Psoas muscle (tissue), 8 donors: ENCODE results near the gene SLC22A3. TPM values are rescaled to one million over a fixed set of nuclear protein-coding genes. Genes with fewer than 3 reads are reported as not detected.

ENCODE experiments used
- ATAC-seq, 4 donors: fragments of 200-7000 bp; cut with Tn5 transposase; one replicate each; pipeline ENCODE4 v1.9.1; 2020; ENCODE audit warnings: moderate library complexity in 3 of 4, mild to moderate bottlenecking in 2 of 4
- DNase-seq, 2 donors: peaks; one replicate each; pipeline ENCODE4 v3.0.0-alpha.2; 2020
- H3K27ac ChIP-seq: fragments of 200-600 bp; one replicate; pipeline ENCODE4 v1.8.0; 2022
- H3K27me3 ChIP-seq, 3 donors: fragments of 200-600 bp in 1 of 3; one replicate each; pipeline versions ENCODE4 v1.6.1 to v1.8.0; 2013 to 2022; ENCODE audit warnings: low read length in 2 of 3, mild to moderate bottlenecking in 2 of 3, moderate library complexity in 1 of 3; ENCODE audit not compliant: insufficient read depth in 3 of 3
- H3K36me3 ChIP-seq, 2 donors: fragments of 200-600 bp in 1 of 2; one replicate each; pipeline versions ENCODE4 v1.6.1 to v1.8.0; 2013 to 2022; ENCODE audit warnings: low read depth in 1 of 2, mild to moderate bottlenecking in 1 of 2, moderate library complexity in 1 of 2; ENCODE audit not compliant: insufficient read depth in 1 of 2
- H3K4me1 ChIP-seq: fragments of 200-600 bp; one replicate; pipeline ENCODE4 v1.8.0; 2022
- H3K4me3 ChIP-seq: fragments of 200-600 bp; one replicate; pipeline ENCODE4 v1.8.0; 2022; ENCODE audit warnings: mild to moderate bottlenecking
- H3K9me3 ChIP-seq: fragments of 200-600 bp; one replicate; pipeline ENCODE4 v1.8.0; 2022
- WGBS, 3 donors: extraction: QIAGEN DNeasy Blood & Tissue Kit; methylation state at CpG; one replicate each; pipeline versions ENCODE4 v1.1.6 to v1.1.7; 2013; 5-methylcytosine and 5-hydroxymethylcytosine counted together
- intact Hi-C, 2 donors: fragments of 100-400 bp; cut with DNase I; formaldehyde crosslinking; loops; one replicate each; pipeline versions ENCODE4 v1.11.0 to v1.14.2; 2022
- polyA plus RNA-seq, 3 donors: library from polyadenylated mRNA; stranded (reverse); fragments of 200-250 nt; gene quantifications; one replicate each; pipeline ENCODE4 v1.2.3, GENCODE V29; 2013
- total RNA-seq, 4 donors: library from RNA; stranded (reverse); fragmentation: NEBNext Ultra II Directional in 2 of 4; extraction: Animal tissue kit (Norgen Biotek cat#: 25700) in 2 of 4; gene quantifications; one replicate each; pipeline versions ENCODE4 v1.2.1 to v1.2.4, GENCODE V29; 2021 to 2023
- TF ChIP-seq, protein P1 (sequence below): fragments of 200-600 bp; IDR thresholded peaks from one replicate; pipeline ENCODE4 v1.8.0; 2022; ENCODE audit warnings: antibody characterized with exemption
- donor health status: healthy with polysubstance abuse.
- donor health status: DM: no; HTN: no; CAD: no; lungs with moderate emphysema.
- donor health status: Bipolar disorder and iron deficiency.
- donor health status: healthy.
- donor health status: DM: yes; HTN: yes; CAD: no.
- donor health status: DM: no; HTN: no; CAD: no.
- donor health status: DM: no; HTN: no; CAD: no.
- donor health status: DM: yes; HTN: yes; CAD: no.

Gene SLC22A3
- total and polyA plus RNA-seq, 7 donors: 43.7 to 121 (median 49.5) TPM

DNA sequence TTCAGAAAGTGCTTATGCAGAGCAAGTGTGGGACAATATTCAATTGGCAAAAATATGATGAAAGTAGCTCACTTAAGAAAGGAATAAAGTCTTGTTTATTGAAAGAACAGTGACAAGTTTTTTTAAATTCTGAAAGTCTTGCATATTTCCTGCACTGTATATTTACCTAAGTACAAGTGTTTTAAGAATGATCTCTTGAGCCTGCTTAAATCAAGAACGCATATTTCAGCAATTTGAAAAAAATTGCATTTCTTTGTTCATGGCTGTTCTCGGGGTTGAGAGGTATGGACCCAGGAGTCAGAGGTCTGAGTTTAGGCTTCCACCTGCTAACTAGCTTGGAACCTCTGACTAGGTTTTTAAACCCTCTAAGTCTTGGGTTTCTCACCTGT, 27.4 kb downstream of the SLC22A3 start:
- intact Hi-C loops: no loop called here
- Histone ChIP-seq H3K9me3 (no peaks in the 10 kb centered on the region), H3K4me3 (no peak overlapping the region), H3K27me3 (no peaks in the 10 kb centered on the region), H3K27ac (no peak overlapping the region), H3K36me3 (no peaks in the 10 kb centered on the region), H3K4me1 (peaks cover 7% of the 10 kb centered on the region)
- no peak for ATAC-seq
- 90 to 99% (median 94%) methylated on average over 2 of the region's 2 CpGs for WGBS, 3 donors
- no peak for DNase-seq
- TF ChIP-seq, protein P1, sequence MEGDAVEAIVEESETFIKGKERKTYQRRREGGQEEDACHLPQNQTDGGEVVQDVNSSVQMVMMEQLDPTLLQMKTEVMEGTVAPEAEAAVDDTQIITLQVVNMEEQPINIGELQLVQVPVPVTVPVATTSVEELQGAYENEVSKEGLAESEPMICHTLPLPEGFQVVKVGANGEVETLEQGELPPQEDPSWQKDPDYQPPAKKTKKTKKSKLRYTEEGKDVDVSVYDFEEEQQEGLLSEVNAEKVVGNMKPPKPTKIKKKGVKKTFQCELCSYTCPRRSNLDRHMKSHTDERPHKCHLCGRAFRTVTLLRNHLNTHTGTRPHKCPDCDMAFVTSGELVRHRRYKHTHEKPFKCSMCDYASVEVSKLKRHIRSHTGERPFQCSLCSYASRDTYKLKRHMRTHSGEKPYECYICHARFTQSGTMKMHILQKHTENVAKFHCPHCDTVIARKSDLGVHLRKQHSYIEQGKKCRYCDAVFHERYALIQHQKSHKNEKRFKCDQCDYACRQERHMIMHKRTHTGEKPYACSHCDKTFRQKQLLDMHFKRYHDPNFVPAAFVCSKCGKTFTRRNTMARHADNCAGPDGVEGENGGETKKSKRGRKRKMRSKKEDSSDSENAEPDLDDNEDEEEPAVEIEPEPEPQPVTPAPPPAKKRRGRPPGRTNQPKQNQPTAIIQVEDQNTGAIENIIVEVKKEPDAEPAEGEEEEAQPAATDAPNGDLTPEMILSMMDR: no peak

DNA sequence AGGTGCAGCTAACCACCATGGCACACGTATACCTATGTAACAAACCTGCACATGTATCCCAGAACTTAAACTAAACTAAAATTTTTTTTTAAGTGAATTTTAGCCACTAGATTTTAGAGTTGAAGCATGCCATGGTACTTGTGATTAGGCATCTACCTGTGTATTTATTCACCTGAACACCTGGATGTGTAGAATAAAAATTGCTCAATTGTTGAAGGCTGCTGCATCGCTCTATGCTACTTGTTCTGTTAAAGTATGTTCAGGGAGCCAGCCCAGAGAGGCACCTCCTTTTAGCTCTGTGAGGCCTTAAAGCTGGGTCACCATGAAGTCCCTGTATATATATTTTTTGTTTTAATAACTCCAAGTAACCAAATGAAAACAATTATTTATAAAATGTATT, 28.3 kb downstream of the SLC22A3 start:
- H3K27ac ChIP-seq: no peak overlapping the region
- TF ChIP-seq, protein P1: no peak
- H3K4me1 ChIP-seq: peaks cover 7% of the 10 kb centered on the region
- H3K4me3 ChIP-seq: no peak overlapping the region
- no peaks in the 10 kb centered on the region for H3K9me3 ChIP-seq
- no peaks in the 10 kb centered on the region for H3K36me3 ChIP-seq
- DNase-seq (no peak), ATAC-seq (no peak)
- intact Hi-C loops: no loop called here
- H3K27me3 ChIP-seq: no peaks in the 10 kb centered on the region
- 97 to 100% (median 98%) methylated on average over 2 of the region's 2 CpGs for WGBS, 3 donors

DNA sequence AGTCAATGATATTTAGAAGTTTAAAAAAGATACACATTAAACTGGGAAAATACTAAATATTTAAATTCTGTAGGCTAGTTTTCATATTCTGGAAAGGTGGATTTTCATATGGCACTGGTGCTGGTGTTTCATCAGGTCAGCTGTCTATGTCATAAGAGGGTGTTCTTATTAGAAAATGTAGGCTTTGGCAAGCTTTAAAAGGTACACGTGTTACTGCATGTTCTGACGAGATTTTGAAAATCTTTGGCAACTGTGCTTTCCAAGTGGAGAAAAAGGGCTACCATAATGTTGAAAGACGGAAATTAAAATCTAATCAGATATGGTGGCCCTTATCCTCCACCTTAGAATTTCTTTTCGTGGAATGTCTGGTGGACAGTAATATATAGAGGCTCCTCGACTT, 30.0 kb downstream of the SLC22A3 start:
- ATAC-seq (peak in 3 of 4 donors; percentile 51 to 71 (median 53)), DNase-seq (no peak)
- Histone ChIP-seq H3K4me3 (no peak overlapping the region), H3K27me3 (no peaks in the 10 kb centered on the region), H3K36me3 (no peaks in the 10 kb centered on the region), H3K4me1 (peaks cover 6% of the 10 kb centered on the region), H3K9me3 (peaks cover 9% of the 10 kb centered on the region), H3K27ac (no peak overlapping the region)
- TF ChIP-seq, protein P1: no peak
- intact Hi-C loops: no loop called here
- 57 to 68% (median 59%) methylated on average over 5 of the region's 5 CpGs for WGBS, 3 donors

DNA sequence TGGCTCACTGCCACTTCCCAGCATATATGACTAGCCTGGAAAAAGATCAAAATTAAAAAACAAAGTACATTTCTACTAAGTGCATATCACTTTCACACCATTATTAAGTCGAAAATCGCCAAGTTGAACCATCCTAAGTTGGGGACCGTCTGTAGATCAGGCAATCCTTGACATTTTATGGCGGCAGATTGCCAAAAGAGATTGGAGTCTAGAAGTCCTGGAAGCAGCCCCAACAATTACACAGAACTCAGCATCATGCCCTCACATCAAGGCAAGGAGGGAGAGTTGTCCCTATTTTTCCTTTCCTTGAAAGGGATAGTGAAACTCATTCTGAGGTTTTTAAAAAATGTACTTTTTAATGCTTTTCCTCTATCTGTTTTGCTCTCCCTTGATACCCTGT, 30.7 kb downstream of the SLC22A3 start:
- Histone ChIP-seq H3K36me3 (no peaks in the 10 kb centered on the region), H3K9me3 (peaks cover 11% of the 10 kb centered on the region), H3K4me1 (peaks cover 5% of the 10 kb centered on the region), H3K27ac (no peak overlapping the region), H3K27me3 (no peaks in the 10 kb centered on the region), H3K4me3 (no peak overlapping the region)
- intact Hi-C loops: no loop called here
- DNase-seq (no peak), ATAC-seq (peak in 2 of 4 donors; percentile 16 to 37)
- TF ChIP-seq, protein P1: no peak
- 54 to 62% (median 59%) methylated on average over 4 of the region's 4 CpGs for WGBS, 3 donors

DNA sequence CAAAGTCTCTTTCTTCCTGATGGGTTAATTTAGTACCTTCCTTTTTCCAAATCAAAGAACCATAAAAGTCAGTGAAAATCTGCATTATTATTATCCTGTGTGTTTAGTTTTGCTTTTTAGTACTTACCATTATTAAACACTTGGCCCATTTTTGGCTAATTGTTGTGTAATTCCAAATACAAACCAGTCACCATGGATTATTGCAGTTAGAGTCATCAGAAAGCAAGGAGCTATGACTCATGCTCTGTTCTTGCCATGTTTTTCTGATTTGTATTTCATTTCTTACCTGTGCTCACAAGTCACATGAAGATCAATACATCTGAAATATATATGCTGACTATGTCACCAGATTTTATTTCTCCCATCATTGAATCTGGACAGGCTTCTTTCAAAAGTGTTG, 31.3 kb downstream of the SLC22A3 start:
- Histone ChIP-seq H3K9me3 (peaks cover 11% of the 10 kb centered on the region), H3K27me3 (no peaks in the 10 kb centered on the region), H3K36me3 (no peaks in the 10 kb centered on the region), H3K4me3 (no peak overlapping the region), H3K4me1 (peaks cover 5% of the 10 kb centered on the region), H3K27ac (no peak overlapping the region)
- ATAC-seq (peak in 3 of 4 donors; percentile 39 to 64 (median 44)), DNase-seq (no peak)
- TF ChIP-seq, protein P1: no peak
- intact Hi-C loops: no loop called here
